ENCODE results near the gene GJB6.

The GJB6 gene

DNA sequence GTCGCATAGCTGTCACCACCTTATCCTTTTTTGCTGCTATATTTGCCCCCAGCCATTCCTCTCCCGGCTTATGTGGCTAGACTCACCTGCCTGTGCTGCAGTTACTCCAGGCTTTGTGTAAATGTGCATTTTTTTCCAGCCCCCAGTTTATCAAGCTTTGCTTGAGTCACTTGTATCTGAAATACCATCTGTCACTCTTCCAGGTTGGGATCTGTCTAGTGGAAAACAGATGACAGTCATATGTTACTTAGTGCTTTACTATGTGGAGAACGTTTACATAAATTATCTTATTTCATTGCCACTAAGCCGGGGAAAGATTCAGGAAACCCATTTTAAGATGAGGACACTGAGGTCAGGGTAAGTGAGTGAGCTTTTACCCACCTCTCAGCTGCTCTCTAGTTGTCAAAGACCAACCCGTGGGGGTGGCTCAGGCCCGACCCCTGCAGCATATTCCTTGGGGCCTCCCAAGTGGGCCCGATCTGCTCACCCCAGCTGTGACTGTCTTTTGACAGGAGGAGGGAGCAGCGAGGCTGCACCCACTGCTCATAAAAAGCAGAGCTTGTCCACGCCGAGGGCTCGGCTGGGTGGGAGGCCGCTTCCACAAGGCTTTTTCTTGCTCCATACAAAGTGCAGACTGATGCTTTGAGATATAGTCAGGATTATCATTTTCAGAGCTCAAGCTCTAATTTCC, 46.6 kb downstream of the GJB6 start:
- no peak for DNase-seq

DNA sequence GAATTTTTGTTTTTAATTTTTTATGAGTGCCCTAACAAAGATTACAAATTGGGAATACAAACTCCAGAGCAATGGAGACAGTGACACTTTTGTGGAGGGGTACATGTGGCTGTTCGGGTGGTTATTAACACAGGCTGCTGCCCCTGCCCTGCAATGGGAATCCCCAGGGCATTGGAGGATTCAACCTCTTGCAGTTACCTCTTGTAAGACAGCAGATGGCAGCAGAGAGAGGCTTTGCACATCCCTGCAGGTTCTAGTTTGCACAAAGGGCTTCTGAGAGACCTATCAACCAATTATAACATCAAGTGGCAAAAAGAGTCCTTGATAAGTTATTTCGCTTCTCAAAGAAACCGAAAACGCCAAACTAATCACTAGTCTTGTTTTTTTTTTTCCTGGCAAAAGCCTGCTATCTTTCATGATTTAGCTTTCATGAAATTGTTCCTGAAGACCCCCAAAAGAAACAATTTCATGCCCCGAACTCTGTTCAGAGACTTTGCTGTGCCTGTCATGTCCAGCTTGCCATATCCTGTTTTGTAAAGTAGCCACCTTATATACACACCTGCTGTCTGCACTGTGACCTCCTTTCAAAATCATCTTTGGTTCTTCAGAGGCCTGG, 49.8 kb downstream of the GJB6 start:
- DNase-seq = peak; percentile 68 to 76

DNA sequence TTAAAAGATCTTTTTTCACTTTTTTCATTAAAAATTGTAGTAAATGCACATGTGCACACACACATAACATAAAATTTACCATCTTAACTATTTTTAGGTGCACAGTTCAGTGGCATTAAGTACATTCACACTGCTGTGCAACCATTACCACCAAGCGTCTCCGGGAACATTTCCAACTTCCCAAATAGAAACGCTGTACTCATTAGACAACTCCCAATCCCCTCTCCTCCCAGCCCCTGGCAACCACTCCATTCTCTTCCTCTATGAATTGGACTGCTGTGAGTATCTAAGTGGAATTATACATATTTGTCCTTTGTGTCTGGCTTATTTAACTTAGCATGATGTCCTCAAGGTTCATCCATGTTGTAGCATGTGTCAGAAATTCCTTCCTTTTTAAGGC, 50.9 kb downstream of the GJB6 start:
- DNase-seq = no peak

DNA sequence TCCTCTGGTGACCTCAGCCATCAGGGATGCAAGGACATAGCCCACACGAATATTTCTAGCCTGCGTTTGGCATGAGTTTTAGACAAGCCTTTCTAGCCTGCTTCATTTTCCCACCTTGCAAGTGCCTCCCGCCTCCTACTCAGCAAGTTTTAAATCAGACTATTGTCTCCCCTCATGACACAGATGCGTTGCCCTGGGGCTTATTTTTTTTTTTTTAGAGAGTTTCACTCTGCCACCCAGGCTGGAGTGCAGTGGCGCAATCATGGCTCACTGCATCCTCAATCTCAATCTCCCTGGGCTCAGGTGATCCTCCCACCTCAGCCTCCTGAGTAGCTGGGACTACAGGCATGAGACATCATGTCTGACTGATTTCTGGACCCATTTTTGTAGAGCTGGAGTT, 54.0 kb downstream of the GJB6 start:
- DNase-seq = no peak

DNA sequence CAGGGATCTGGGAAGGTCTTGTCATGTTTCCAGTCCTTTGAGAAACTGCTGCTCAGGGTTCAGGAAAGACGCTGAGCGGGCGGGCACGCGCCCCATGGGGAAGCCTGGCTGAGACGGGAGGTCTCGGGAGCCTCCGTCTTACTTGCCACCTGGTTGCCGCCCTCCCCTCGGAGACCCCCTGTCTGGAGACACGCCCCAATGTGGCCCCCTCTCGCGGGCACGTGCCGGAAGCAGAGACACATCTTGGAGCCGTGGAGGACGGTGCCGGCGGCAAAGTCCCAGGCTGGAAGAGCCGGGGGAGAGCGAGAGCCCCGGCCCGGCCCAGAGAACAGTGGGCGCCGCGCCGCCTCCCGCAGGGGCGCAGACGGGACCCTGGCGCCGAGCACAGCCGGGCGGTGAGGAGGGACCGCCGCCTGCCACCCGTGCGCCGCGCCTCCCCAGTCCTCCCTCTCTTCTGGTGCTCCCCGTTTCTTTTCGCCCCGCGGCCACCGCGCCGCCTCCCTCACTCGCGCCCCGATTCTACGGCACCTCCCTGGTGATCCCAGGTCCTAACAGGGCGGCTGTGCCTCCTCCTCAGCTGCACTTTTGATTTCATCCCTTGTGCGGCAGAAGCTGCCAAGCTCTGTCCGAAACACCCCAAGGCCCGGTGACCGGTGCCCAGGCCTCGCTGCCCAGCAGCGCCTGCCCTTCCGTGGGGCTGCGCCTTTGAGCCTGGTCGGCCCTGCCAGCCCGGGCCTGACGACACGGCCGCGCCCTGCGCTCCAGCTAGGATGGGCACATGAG, 54.9 kb downstream of the GJB6 start:
- no peak for DNase-seq

DNA sequence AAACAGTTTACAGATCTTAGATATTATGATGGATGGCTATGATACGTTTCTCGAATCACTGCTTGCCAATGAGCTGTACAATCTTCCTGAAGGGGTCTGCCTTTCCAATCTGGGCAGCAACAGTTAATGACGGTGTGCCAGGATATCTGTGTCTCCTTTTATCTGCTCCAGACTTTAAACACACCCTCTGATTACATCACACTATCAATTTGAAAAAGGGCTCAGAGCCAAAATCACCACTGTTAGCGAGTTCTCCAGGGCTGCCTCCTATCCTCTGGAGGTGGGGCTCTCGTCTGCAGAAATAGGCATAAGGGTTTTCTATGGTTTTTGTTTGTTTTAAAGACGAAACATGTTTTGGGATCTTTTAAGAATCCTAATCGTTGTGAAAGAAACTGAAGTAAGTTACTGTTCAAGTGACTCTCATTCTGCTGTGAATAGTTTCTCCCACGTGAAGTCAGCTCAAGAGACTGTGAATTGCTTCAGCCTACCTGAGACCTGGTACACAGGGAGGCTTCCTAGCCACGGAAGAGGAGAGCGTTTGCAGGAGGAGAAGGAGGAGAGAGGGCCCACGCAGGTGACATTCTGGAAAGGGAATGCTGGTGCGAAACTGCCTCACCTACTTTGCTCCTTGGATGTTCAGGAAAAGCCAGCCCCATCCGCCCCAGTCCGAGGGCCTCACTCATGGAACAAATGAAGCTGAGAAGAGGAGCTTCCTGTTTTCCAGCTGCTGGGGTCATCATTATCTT, 56.0 kb downstream of the GJB6 start:
- DNase-seq = no peak

DNA sequence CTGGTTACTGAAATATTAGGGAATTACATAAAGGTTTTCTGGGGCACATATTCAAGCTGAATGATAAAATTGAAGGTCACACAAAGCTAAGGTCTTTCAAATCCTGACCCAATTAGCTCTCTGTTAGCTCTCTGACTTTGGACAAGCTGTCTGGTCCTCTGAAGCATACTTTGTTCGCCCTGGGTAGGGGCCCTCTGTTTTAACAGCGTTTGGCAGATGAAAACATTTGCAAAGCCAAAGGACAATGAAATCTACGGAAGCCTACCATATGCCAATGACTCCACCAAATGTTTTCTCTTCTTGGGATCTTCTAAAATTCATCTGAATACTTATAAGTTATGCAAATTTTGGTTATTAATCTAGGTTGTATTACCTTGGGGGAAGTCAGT, 56.7 kb downstream of the GJB6 start:
- DNase-seq = no peak

DNA sequence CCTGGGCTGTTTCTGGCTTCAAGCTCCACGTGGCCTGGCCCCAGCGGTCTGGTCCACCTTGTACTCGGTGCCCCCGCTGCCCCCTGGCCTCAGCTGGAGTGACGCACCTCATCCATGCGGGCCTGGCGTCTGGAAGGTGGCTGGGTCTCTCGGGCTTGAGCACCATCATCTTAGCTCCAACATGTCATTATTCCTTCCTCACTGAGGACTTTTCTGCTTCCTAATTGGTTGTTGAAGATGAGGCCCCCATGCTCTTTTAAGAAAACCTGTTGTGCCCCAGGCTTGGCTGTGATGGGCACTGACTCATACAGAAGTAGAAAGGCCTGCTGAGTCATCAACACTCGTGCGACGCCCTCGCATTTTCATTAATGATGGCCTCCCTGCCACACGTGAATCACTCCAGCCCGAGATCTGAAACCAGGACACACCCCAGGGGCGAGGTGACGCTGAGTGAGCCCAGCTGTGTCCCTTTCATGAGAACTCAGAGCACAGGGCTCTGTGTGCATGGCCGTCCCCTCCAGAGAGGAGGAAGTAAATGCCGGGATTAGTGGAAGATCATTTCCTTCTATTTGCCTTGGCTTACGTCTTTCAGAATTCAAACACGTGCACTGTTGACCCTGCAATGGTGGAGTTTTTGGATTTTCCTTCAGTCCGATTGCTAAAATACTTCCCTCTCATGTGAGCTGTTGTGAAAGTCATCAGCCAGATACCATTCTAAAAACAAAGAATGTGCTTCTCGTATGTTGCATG, 57.3 kb downstream of the GJB6 start:
- DNase-seq = peak; percentile 45 to 57

DNA sequence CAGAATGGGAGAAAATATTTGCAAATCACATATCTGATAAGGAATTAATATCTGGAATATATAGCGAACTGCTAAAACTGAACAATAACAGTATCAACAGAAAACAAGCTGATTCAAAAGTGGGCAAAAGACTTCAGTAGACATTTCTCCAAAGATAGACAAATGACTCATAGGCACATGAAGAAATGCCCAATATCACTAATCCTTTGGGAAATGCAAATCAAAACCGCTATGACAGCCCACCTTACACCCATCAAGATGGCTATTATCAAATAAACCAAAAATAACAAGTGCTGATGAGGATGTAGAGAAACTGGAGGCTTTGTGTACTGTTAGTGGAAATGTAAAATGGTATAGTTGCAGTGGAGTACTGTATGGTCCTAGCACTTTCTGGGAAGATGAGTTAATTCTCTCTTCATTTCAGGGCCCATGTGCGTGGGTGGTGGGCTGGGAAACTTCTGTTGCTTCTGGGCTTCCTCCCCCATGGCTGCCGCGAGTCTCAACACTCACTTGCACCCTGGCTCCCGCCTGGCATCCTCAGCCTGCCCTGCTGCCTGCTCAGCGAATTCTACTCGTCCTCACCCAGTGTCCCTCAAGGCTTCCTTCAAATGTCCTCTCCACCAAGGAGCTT, 58.9 kb downstream of the GJB6 start:
- DNase-seq = no peak
